Activated CD4-positive, alpha-beta T cell treated with anti-CD3 and anti-CD28 coated beads for 48 hours (primary cell): ENCODE results near the gene SIDT1.

Experiments
- DNase-seq: peaks from one replicate; pipeline ENCODE4 v3.0.0-alpha.2; 2020

Gene SIDT1

GRCh38 chr3:113546414-113546893, 14.1 kb downstream of the SIDT1 start:
- no peak for DNase-seq

- DNase-seq = no peak
These were observed 16.1 kb downstream of the SIDT1 start for GRCh38 chr3:113548501-113548900.

- DNase-seq = no peak
These were observed 19.5 kb downstream of the SIDT1 start for GRCh38 chr3:113551820-113552219.

DNA sequence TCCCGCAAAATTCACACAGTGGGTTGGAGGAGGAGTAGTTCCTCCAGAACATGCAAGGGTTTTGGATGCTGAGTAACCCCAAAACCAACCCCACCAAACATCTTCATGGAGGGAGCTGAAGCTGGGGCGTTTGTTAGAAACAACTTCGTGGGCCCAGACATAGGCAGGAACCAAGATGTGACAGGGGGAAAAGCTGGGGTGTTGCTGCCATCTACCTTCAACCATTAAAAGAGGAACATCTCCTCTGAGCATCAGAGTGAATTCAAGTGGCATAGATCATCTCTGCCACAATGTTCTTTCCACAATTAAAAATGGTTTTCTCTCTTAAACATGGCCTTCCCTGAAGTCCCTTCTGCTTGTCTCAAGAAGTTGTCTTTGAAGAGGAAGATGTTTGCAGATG, 20.5 kb downstream of the SIDT1 start:
- DNase-seq = no peak

GRCh38 chr3:113555138-113555537, 22.8 kb downstream of the SIDT1 start:
- DNase-seq = no peak

DNA sequence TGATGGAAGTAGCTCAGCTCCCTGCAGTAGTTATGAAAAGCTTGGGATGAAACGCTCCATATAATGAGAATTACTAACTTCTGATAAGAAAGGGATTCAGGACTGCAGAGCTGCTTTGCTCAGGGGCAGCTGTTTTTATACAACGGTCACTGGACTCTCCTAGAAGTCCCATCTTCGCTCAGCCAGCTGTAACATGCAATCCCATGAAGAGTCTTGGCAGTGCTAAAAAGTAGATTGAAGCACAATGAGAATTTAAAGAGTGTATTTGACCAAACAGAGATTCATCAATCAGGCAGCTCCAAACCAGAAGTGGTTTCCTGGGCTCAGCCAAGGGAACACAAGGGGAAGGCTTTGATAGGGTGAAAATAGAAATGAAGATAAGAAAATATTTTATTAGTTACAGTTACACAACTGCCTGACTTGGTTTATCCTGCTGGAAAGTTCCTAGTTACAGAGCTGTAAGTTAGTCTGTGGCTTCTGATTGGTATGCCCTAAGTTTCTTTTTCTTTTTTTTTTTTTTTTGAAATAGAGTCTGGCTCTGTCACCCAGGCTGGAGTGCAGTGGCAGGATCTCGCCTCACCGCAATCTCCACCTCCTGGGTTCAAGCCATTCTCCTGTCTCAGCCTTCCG, 24.1 kb downstream of the SIDT1 start:
- DNase-seq = no peak

DNA sequence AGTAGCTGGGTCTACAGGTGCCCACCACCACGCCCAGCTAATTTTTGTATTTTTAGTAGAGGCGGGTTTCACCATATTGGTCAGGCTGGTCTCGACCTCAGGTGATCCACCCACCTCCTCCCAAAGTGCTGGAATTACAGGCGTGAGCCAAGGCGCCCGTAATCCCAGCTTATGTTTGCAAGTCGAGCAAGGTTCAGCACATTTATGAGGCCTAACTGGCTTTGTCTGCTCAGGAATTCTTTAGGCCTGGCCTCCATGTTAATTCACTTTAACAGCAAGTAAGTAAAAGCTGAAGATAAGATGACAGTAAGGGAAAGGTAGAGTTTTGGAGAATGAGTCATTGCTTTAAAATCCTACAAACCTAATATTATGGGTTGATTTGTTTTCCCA, 24.6 kb downstream of the SIDT1 start:
- no peak for DNase-seq

- DNase-seq = no peak
These were observed 25.0 kb downstream of the SIDT1 start for GRCh38 chr3:113557374-113557773.

DNA sequence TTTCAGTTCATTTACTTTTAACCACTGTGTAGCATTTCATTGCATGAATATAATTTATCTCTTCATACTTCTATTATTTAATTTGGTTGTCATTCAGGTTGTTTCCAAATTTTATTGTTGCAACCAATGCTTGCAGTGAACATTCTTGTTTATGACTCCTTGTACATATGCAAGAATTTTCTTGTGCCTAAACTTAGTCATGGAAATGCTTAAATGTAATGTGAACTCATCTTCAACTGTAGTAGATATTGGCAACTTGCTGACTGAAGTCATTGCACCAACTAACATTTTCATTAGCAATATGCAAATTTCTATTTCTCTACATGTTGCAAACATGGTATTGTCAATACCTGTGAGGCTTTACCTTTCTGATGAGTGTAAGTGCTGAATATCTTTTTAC, 26.7 kb downstream of the SIDT1 start:
- DNase-seq = no peak

DNA sequence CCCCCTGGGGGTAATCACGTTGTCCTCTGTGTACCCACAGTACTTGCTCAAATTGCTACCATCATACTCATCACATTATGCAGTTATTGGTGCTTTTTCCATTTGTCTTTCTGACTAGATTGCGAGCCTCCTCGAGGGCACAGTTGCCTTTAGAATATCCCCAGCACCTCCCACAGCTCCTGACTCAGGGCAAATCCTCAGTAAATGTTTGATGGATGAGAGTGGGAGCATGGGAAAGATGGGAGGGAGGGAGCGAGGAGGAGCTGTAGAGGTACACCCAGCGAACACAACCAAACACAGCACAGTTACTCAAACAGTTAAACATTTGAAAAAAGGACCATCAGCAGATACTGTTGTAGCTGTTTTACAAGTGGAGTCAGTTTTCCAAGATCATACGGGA, 27.9 kb downstream of the SIDT1 start:
- DNase-seq = no peak

- DNase-seq = no peak
These were observed 28.7 kb downstream of the SIDT1 start for GRCh38 chr3:113560831-113561623.

GRCh38 chr3:113565555-113565954, 33.2 kb downstream of the SIDT1 start:
- no peak for DNase-seq

DNA sequence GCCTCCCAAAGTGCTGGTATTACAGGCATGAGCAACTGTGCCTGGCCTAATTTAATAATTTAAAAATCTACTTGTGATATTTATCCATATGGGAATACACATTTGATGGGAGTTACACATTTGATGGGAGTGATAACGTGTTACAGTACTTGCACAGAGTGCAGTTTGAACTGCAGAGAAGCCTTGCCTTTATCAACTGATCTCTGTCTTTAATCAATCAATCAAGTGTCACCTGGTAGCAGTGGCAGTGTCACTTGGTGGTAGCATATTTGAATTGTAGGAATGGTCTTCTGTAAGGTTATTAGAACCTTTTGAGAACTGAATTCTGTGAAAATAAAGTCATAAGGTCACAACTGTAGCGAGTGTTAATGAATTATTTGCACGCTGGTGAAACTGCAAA, 37.8 kb downstream of the SIDT1 start:
- no peak for DNase-seq

DNA sequence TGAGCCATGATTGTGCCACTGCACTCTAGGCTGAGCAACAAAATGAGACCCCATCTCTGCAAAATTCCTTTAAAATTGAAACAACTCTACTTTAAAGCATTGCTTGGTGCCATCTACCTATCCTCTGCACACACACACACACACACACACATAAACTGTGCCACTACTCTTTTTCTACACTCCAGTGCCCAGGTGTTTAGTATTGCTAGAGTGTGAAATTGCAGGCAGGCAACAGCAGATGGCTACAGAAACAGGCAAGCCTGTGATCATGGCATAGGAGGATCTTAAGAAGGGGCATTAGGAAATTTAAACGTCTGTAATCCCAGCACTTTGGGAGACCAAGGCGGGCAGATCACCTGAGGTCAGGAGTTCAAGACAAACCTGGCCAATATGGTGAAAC, 39.0 kb downstream of the SIDT1 start:
- no peak for DNase-seq

DNA sequence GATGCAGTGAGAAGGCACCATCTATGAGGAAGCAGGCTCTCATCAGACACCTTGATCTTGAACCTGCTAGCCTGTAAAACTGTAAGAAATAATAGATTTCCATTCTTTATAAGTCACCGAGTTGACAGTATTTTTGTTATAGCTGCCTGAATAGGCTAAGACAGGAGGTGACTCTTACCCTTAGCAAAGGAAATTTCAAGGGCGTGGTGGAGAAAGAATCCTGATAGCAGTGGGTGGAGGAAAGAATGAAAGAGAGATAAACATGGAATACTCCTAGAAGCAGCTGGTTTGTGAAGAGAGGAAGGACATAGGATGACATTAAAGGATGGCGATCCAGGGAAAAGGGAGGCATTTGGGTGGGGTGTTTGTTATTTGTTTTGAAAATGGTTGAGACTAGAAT, 41.4 kb downstream of the SIDT1 start:
- DNase-seq = no peak

DNA sequence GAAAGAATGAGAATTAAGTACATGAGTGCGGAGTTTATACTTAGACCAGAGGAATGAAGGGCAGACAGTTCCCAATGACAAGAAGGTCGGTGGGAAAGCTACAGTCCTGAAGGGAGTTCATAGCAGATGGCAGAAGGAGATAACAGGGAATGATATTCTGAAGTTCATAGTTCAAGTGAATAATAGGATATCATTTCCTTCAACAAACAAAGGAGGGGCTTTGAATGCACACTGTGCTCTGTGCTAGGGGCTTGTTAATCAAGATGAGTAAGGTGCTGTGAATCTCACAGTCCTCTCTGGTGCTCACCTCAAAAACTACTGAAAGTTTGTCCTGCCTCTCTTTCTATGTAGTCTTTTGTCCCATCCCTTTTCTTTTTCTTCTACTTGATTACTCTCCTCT, 41.9 kb downstream of the SIDT1 start:
- no peak for DNase-seq

GRCh38 chr3:113575206-113575605, 42.9 kb downstream of the SIDT1 start:
- DNase-seq = no peak

DNA sequence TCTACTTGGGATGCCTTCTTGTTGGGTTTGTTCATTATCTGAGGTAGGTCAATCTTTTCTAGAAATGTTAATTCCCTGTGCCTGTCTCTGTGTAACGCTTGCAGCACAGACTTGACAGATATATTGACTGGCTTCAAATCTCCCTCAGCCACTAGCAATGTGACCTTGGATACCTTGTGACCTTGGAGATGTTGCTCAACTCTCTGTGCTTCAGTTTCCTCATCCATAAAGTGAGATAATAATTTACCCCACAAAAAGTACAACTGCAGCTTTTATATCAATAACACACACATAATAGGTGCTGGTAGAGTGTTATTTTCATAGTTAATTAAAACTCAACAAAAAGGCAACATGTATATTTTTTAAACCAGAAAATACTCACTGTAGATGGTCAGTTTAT, 52.9 kb downstream of the SIDT1 start:
- no peak for DNase-seq

DNA sequence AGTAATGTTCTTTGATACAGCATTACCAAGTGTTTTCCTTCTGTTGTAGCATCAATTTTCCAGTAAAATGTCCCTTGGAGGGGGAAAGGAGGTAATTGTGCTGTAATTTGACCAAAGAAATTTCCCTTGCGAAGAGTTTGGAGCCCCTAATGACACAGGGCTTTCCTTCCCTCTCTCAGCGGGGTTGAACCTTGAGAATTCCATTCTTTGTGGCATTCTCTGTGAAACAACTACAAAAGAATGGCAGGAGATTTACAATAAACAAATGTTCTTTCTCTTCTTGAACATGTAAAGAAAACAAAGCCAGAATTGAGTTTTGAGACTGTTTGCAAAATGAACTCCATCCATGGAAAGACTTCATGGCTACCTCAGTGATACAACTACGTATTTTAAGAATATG, 53.4 kb downstream of the SIDT1 start:
- DNase-seq = no peak

DNA sequence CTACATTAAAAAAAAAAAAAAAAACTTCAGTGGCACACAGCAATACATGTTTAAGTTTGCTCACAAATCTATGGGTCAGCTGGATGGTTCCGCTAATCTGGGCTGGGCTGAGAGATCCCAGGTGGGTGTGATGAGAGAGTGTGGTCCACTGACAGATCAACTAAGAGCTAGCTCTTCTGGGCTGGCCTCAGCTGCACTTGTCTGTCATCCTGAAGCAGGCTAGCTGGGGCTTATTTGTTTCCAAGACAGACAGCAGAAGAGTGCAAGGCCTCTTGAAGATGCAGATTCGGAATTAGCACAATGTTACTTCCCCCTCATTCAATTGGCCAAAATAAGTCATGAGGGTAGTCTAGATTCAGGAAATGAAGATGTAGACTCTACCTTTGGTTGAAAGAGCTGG, 56.5 kb downstream of the SIDT1 start:
- no peak for DNase-seq

DNA sequence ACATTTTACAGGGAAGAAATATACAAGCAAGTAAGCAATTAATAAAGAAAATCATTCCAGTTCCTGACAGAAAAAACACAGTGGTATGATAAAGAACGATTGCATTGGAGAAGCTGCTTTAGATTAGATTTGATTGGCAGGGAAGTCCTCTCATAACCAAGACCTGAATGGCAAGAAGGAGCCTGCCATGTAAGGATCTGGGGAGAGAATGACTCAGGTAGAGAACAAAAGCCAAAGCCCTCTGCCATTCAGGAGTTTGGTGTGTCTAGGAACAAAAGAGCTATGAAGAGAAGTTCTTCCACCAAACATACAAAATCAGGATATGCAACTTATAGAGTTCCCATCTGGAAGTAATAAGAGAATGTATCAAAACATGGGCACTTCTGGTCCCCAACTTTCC, 57.6 kb downstream of the SIDT1 start:
- no peak for DNase-seq

DNA sequence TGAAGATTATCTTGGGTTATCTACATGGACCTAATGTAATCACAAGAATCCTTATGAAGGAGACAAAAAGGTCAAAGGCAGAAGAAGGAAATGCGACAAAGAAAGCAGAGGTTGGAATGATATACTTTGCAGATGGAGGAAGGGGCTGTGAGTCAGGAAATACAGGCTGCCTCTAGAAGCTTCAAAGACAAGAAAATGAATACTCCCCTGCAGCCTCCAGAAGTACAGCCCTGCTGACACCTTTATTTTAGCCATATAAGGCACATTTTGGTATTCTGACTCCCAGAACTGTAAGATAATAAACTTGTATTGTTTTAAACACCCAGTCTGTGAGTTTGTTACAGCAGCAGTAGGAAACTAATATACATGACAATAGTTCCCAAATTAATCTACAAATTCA, 58.6 kb downstream of the SIDT1 start:
- DNase-seq = no peak

- no peak for DNase-seq
These were observed 61.7 kb downstream of the SIDT1 start for GRCh38 chr3:113594066-113594465.

GRCh38 chr3:113597596-113598354, 65.4 kb downstream of the SIDT1 start:
- no peak for DNase-seq
